T-helper 2 cell (primary cell): ENCODE results near the gene HMCN1.
"Not testable (repeated sequence)": the region's sequence is repeated elsewhere in the genome, so short reads cannot be mapped to it uniquely, and the experiment has no call there.

Experiments
- DNase-seq, 5 experiments: peaks; one replicate each; pipeline versions ENCODE4 v3.0.0 to v3.0.0-alpha.2; 2012 to 2022

HMCN1 gene

GRCh38 chr1:186208405-186209129, 474.4 kb downstream of the HMCN1 start:
- no peak for DNase-seq

GRCh38 chr1:186210258-186210657, 476.1 kb downstream of the HMCN1 start:
- DNase-seq, result no peak

DNA sequence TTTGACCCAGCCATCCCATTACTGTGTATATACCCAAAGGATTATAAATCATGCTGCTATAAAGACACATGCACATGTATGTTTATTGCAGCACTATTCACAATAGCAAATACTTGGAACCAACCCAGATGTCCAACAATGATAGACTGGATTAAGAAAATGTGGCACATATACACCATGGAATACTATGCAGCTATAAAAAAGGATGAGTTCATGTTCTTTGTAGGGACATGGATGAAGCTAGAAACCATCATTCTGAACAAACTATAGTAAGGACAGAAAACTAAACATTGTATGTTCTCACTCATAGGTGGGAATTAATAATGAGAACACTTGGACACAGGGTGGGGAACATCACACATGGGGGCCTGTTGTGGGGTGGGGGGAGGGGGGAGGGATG, 477.4 kb downstream of the HMCN1 start:
- DNase-seq, result not testable (repeated sequence)

GRCh38 chr1:186212568-186213224, 478.5 kb downstream of the HMCN1 start:
- peak in 1 of 5 experiments; percentile 47 for DNase-seq

- no peak for DNase-seq
These were observed 479.0 kb downstream of the HMCN1 start for GRCh38 chr1:186213225-186213607.

DNA sequence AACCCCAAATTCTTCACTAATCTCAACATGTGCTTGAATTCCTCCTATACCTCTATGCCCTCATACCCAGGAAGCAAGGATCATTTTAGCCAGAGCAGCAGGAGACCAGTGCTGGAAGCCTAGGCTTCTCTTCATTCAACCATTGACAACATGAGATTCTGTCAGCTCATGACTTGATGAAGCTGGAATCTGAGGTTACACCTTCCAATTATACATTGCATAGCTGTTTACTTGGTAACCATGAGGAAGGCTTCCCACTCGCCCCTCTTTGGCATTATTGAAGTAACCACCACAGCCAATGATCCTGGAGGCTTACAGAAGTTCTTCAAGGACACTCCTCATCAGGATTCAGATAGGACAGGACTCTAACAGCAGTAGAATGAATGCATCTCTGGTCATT, 480.6 kb downstream of the HMCN1 start:
- DNase-seq, result no peak

DNA sequence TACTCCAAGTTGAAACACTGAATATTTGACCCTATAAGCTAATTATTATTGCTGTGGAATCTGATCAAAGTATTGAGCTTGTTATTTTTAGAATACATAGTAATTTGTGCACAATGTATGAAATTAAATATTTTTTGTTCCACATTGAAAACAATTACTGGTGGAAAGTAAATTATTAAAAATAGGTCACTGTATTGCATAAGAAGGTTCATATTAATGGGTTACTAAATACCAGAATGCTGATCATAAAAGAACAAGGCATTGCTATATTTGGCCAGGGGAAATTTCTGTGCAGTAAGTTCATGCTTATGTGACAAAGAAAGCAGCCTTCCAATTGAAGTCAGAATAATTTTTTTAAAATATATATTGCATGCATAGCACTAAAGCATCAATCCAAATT, 481.4 kb downstream of the HMCN1 start:
- no peak for DNase-seq

DNA sequence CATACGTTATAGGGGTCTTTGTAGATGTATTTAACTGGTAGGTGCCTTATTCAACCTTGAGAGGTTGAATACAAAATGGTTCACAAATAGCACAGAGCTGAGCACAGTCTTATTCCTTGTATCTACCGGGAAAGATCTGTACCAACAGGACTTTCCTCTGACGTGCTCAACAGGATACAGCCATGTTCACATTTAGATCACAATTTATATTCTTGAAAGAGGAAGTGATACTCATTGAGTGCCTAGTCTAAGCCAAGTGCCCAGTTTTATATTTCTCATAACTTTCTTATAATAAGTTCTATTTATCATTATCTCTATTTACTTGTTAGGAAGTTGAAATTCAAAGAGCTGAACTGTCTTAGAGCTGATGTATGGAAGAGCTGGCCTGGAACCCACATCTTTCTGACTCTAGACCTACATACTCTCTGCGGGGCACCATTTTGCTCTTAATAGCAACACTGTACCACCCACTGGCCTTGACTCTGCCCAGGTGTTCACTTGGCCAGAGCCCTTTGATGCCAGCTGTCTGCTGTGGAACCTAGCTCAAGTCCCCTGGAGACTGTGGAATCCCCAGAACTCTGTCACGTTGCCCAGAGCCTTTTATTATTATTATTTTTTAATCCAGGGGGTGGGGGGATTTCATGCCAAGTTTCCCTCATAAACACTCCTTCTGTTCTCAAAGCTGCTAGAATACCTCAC, 484.6 kb downstream of the HMCN1 start:
- DNase-seq, result no peak

DNA sequence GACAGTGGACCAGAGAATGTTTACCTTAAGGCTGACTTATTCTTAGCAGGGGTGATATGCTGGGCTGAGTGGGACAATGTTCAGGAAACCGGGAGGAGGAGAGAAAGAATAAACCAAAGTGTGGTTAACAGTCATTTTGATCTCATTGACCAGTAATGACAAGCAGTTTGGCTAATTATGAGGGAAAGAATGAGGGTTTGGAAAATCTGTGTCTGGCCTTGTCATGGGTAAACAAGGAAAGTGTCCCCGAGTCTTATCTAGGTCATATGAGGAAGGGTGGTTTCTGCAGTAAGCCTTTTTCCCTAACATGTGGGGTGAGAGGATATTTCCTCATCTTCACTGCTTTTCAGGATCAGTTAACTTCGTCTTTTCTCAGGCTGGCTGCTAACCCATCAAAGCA, 485.9 kb downstream of the HMCN1 start:
- no peak for DNase-seq

DNA sequence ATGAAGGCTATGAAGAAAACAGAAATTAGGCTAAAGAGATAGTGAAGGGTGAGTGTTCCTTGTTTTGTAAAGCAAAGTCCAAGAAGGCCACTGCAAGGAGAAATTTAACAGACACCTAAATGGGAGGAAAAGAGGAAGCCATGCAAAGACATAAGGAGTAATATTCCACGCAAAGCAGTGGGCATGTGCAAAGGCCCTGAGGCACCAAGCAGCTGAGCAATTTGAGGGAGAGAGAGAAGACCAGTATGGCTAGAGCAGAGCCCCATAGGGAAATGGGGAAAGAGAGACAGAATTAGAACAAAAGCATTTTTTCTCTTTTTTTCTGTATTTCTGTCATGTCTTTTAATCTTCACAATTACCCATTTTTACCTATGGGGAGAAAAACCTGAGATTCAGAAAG, 486.7 kb downstream of the HMCN1 start:
- DNase-seq, result no peak

DNA sequence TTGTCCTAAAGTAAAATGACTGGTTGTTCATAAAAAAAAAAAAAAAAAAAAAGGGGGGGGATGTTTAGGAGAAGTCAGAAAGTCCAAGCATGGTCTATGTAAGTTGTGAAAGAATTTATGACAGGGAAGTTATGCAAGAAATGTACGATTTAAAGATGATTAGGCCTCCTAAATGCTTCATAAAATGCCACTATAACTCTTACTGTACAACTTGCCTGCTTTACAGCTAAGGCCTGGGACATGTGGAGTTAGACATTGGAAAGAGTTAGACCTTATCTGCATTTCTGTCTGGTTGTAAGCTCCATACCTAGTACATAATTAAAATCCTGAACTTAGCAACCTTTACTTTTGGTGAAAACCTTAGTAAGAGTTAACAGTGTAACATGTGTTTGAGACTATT, 490.9 kb downstream of the HMCN1 start:
- DNase-seq, result no peak

DNA sequence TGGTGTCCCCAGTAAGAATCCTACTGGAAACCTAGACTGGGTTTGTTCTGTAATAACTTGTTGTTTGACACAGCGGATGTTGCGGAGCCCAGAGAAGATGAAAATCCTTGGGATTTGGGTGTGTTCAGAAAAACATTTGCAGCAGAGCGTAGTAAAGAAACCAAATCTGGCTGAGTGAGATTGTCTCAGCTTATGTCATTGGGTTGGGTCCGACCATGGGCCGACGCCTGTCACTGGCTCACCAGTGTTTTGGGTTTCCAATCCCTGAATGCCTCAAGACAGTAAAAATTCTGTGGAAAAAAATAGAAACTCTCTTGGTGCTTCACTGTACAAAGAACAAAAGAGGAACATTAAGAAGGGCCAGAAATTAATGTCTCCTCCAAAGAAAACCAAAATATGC, 494.6 kb downstream of the HMCN1 start:
- DNase-seq, result no peak

DNA sequence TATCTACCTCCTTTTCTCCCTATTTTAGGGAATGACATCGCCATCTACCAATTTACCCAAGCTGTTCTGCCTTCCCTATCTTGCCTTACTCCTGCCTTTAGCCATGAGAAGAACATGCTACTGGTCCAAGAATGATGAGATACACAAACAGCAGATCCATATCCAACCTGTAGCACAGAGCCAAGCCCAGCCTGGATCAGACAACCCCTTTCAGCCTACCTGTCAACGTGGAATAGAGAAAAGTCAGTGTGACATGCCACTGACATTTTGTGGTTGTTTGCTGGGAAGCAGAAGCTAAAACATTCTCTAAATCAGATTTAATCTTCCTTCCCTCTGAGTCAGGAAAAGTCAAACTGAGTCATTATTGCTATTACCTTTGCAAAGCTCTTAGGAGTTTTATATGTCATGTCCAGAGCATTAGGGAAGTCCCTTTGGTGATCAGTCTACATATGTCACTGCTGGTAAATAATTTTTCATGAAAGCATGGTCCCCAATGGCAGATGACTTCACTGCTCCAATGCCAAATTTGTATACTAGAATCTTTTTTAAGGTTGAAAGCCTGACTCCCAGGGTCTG, 497.8 kb downstream of the HMCN1 start:
- no peak for DNase-seq

DNA sequence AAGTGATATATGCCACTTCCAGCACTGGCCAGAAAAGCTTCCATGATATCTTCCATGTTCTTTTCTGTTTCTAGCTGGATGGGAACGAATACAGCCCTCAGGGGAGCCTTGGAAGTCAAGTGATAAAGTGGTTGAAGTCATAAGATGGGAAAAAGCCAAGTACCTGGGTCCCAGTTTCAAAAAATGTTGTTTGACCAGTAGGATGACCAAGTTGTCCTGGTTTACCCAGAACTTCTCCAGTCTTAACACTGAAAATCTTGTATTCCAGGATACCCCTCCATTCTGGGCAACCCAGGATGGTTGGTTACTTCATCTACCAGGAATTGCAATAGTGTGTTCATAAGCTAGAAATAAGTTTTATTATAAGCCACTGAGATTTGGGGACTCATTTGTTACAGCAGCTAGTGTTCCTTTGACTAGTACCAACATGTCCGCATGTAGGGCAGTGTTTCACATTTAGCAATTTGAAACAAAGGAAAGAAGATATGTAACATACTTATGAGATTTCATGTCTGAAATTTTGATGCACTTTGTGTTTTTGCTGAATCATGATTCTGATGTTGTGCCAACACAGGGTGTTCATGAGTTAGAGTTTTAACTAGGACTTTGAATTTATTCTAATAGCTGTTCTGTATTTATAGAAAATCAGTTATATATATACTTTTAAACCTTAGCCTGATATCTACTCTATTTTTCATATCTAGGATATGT, 500.9 kb downstream of the HMCN1 start:
- DNase-seq, result no peak

DNA sequence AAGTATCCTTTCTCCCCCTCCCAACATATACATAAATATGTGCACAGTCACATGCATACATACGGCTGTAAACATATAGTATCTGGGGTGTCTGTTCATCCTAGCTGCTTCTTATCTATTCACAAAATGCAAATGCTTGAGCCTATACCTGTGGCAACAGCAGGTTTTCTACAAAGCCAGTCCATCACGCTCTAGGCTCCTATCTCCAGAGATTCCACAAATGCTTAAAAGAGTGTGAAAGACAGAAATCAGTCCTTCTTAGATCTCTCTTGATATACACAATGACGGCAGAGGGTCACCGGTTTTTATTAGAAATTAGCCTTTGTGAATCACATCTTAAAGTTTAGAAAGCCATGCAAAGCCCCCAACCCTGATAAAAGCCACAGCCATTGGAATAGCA, 501.5 kb downstream of the HMCN1 start:
- no peak for DNase-seq

- DNase-seq, result no peak
These were observed 502.7 kb downstream of the HMCN1 start for GRCh38 chr1:186236921-186237320.

- no peak for DNase-seq
These were observed 505.0 kb downstream of the HMCN1 start for GRCh38 chr1:186239171-186239570.

DNA sequence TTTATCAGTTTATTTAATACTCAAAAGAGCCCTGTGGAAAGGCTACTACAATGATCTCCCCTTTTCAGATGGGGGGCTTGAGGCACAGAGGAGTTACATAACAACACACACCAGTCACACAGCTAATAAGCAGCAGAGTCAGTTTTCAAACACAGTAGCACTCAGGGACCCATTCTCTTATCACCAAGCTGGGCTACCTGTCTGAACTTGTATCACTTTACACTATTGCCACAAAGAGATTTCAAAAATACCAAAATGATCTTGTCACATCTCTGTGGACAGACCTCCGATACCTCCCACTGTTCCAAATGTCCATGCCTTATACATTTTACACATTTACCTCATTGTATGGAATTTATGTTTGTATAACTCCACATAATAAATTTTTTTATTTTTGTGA, 506.2 kb downstream of the HMCN1 start:
- no peak for DNase-seq
